ENCODE measurements around the gene UBE2J1.

GRCh38 chr6:89379281-89379680 is 26.8 kb upstream of the UBE2J1 start:
- no peak for TF ChIP-seq CTCF (IDR thresholded peaks at IDR 0.05; ENCODE audit: low read depth, low read length)
- no peak for TF ChIP-seq POLR2A (IDR thresholded peaks at IDR 0.05; ENCODE audit: extremely low read depth, insufficient read length)
- TF ChIP-seq MAX (IDR thresholded peaks at IDR 0.05; ENCODE audit: low read depth, low read length), result no peak
- no peak for TF ChIP-seq MYC (IDR thresholded peaks at IDR 0.05; ENCODE audit: low read depth, low read length)
